NCI-H69 (cell line): ENCODE results near the gene WDR53.
A peak's percentile ranks its signal among the peaks of the same experiment; 100 is the strongest.
"Not testable (repeated sequence)": the region's sequence is repeated elsewhere in the genome, so short reads cannot be mapped to it uniquely, and the experiment has no call there.

Experiments
- DNase-seq: peaks from one replicate; lab custom pipeline; 2025; lab: John Stamatoyannopoulos, UW

Gene WDR53

DNA sequence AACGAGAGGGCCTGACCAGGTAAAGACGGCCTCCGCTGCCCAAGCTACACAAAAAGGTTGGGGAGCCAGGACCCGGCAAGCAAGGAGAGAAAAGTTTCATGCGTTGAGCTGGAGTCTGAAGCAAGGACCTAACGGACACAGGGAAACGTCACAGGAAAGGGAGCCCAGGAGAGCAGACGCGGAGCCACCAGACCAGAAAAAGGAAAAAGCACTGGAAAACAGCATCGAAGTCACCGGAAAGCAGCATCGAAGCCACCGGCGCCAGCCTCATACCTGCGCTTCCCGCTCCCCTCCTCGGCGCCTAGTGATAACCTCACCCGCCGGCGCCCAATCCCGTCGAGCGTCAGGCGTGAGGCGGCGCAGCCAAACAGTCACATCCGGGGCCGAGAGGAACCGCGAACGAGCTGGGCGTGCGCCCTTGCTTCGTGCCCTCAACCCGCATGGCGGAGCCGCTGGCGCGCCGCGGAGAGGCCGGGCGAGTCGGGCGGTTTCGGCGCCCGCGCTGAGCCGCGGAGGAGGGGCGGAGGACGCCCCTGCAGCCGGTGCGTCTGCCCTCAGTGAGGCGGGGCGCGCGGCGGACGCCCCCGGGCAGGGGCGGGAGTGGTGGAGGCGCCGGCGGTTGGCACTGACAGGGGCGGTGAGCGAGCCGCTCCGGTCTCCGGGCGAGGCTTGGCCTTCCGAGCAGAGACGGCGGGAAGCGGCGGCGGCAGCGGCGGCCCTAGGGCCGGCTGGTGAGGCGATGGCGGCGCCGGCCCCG, at the start of gene WDR53, which contains the start of gene FBXO45:
Gene WDR53 (minus strand): TSS at position 309 of the 757 bp plus-strand sequence. CDS start 7,079 bp downstream, outside the sequence.
Gene FBXO45 (plus strand): TSS at position 415 of the 757 bp plus-strand sequence. CDS start 325 bp downstream, at position 740.
- DNase-seq: peak; percentile 99

DNA sequence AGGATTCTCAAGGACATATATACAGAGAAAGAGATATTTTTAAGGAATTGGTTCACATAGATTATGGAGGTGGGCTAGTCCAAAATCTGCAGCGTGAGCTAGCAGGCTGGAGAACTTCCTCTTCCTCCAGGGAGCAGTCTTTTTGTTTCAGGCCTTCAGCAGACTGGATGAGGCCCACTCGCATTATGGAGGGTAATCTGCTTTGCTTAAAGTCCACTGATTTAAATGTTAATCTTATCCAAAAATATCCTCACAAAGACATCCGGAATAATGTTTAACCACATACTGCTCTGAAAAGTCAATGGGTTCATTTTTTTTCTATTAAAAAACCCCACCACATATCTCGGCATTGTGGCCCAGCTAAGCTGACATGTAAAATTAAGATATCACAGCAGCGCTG, 48.9 kb upstream of the WDR53 start:
- DNase-seq: no peak

DNA sequence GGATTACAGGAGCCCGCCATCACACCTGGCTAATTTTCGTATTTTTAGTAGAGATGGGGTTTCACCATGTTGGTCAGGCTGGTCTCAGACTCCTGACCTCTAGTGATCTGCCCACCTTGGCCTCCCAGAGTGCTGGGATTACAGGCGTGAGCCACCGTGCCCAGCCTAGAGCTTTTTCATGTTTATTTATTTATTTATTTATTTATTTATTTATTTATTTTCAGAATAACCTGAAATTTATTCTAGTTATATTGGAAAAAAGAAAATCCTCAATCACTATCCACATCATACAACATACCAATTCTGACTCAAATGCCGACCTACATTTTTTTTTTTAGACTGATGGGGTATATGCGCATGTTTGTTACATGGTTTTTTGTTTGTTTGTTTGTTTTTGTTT, 46.9 kb upstream of the WDR53 start:
- not testable (repeated sequence) for DNase-seq

DNA sequence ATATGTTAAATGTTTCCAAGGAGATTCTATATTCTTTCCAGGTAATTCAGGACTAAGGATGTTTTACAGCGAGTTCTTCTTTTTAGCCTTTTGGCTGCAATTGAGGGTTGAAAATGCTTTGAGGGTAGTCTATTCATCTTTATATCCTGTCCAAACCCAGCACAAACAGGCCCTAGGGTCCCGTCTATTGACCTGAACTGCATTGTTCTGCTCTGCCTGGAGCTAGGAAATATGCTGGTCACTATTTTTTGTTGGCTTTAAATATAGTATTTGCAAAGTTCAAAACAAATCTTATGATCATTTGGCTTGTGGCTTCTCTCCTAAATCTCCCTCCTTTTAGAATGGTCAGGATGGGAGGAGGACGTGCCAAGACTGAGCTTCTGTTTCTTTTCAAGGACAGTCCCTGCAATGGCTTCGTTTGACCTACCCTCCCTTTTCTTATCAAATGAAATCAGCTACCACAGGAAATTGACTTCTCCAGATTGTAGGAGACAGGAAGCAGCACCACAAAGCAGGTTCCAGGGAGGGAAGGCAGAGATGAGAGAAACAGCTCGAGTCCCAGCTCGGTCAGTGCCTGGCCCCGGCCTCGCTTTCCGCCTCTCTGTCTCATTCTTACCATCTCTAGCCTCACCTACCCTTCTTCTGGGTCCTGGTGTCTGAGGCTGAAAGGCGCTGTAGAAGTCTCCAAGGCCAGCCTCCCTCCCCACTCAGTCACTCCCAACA, 43.6 kb upstream of the WDR53 start:
- no peak for DNase-seq

DNA sequence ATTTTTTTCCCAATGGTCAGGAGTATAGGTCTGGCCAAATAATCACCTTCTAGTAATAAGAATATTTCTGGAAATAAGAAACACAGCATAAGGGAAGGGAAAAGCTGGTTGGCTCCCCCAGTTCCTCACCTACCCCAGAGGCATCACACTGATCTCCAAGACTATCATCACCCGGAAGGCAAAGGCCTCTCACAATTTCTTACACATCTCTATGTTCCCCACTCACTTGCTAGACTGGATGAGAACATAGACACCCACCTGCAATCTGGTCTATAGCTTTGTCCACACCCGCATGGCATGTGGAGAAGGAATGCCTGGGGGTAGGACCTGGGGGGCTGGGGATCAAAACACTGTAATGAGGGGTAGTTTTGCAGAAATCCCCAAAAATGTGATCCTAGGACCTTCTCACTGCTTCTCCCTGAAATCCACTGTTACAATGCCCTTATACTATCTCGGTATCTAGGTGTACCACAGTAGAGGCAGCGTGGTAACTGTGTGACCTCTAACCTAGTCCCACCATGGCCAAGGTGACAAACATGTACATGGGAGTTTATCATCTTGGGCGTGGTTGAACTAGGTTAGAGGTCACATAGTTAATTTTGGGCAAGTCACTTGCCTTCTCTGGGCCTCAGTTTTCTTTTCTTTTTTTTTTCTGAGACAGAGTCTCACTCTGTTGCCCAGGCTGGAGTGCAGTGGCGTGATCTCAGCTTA, 41.6 kb upstream of the WDR53 start:
- DNase-seq: no peak

DNA sequence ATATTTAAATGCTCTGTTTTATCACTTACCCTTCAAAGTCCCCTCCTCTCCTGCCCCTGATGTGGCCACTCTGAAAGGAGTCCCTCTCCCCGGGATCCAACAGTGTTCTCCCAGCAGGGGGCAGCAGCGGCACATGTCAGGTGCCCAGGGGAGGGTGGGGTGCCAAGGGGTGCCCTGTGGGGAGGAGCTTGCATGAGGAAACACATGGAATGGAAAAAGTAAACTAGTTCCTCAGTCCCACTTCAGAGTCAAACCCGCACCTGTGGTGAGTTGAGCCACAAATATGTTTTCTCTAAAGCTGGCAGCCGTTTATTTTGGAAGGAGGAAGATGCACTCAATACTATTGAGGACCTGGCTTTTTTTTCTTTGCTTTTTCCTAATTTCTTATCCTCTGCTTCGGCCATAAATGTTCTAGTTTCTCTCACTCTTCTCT, 41.0 kb upstream of the WDR53 start:
- peak; percentile 87 for DNase-seq

DNA sequence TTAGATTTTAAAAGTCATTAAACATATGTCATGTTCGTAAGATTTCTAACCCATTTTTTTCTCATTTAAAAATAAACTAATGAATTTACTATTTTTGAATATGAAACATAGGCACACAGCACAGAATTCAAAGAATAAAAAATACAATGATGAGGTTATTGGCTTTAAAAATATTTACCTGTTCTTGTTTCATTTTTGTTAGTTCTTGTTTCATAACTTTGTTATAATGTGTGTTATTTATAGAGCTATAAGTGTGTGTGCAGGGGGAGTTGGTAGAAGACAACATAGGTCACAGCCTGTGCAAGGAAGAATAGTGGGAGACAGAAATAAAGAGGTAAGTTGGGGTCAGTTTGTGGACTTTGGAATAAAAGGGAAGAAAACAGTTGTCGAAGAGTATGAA, 40.3 kb upstream of the WDR53 start:
- DNase-seq: no peak

DNA sequence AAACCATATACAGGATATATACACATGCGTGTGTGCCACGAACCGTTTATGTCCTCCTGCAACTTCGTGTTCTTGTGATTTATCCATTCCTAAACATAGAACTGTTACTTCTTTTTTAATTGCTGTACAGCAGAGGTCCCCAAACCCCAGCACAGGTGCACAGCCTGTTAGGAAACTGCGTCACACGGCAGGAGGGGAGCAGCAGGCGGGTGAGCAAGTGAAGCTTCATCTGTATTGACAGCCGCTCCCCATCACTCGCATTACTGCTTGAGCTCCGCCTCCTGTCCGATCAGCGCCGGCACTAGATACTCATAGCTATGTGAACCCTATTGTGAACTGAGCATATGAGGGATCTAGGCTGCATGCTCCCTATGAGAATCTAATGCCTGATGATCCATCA, 36.2 kb upstream of the WDR53 start:
- peak; percentile 57 for DNase-seq

DNA sequence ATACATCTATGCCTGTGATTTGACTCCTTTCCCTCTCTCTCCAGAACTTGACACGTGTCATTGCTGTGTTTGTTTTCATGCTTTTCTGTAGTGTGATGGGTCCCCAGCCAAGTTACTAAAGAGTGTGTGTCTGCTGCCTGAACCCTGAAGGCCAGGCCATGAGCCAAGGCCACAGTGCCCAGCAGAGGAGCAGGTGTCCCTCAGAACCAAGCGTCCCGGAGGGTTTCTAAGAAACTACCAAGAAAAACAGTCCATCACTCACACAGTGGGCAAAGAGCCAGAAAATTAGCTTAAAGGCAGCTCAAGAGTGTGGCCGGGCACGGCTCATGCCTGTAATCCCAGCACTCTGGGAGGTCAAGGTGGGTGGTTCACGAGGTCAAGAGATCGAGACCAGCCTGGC, 35.3 kb upstream of the WDR53 start:
- DNase-seq: peak; percentile 10

DNA sequence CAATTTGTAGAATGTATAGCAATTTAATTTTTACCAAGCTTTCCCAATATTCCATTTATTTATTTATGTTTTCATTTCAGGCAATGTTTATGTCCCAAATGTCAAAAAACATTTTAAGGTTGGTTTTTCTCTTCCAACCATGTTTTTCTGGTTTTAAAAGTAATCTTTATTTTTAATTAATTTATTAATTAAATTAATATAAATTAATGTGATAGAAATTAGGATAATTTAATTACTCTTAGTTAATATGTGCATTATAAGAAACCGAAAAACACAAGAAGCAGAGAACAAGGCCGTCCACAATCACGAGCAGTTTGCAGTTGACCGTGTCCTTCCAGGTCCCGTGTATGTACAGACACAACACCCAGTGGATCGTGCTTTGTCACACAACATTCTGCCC, 34.3 kb upstream of the WDR53 start:
- no peak for DNase-seq

DNA sequence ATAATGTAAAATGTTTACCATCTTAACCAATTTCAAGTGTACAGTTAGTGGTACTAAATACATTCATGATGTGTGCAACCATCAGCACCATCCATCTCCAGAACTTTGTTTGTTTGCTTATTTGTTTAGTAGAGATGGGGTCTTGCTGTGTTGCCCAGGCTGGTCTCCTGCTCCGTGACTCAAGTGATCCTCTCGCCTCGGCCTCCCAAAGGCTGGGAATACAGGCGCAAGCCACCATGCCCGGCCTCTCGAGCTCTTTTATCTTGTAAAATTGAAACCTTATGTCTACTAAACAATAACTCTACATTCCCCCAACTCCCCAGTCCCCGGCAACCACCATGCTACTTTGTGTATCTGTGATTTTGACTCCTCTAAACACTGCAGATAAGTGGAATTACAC, 32.0 kb upstream of the WDR53 start:
- DNase-seq: no peak

DNA sequence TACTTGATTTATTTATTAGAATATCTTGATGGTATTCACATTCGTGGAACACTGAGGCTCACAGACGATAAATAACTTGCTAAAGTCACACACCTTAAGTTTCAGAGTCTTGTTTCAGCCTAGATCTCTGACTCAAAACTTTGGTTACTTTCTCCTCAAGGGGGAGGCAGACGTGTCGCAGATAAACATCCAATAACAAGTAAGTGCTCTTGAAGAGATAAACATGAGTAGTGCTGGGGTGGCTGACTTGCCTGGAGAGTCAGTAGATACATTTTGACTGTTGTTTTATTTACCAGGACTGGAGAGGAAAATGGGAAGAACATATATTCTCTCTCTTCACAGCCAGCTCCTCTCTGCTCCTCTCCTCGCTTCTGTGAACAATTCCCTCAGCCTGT, 31.4 kb upstream of the WDR53 start:
- no peak for DNase-seq

DNA sequence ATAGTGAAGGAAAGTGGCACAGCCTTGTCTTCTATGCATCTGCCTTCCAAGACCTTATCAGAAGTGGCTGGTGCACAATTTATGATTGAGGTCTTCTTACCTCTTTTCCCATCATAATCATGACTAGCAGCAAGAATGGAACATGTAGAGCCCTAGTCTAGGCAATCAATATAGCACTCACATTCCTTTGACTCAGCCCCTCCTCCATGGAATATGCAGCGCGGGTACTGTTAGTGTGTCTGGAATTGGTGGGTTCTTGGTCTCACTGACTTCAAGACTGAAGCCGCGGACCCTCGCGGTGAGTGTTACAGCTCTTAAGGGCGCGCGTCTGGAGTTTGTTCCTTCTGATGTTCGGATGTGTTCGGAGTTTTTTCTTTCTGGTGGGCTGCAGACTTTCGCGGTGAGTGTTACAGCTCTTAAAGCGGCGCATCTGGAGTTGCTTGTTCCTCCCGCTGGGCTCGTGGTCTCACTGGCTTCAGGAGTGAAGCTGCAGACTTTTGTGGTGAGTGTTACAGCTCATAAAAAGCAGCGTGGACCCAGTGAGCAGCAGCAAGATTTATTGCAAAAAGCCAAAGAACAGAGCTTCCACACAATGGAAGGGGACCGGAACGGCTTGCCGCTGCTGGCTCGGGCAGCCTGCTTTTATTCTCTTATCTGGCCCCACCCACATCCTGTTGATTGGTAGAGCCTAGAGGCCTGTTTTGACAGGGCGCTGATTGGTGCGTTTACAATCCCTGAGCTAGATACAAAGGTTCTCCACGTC, 29.8 kb upstream of the WDR53 start:
- DNase-seq: peak; percentile 37

DNA sequence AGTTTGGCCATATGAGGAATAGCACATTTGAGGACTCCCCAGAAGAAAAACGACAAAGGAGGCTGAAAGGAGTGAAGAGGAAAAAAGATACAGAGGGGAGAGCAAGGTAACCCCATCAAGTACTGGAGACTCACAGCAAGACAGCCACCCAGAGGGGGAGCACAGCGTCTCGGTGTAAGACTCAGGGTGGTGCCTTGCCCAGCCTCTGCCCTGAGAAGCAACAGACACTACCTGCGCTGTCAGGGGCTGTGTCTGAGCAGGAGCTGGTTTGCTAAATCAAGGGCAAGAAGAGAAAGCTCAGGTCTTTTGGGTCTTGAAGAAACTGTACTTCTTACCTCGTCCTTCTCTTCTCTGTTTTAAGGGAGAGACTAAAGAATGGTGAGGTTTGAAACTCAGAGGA, 28.0 kb upstream of the WDR53 start:
- DNase-seq: peak; percentile 45

DNA sequence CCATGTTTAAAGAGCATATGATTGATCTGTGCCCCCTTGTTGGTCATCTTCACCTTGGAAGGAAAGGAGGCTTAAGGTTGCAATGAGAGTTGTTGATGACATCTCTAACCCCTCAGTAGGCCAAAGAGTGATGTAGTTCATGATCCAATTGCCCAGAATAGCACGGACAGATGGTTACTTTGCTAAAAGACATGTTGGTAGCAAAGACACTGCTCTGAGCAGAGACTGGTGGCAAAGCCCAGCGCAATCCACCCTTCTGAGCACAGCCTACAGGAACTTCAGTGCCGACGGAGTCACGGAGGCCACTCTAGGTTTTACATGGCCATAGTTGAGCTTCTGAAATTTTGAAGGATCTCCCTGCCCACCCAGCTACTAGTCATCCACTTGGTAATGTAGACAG, 21.9 kb upstream of the WDR53 start:
- no peak for DNase-seq

DNA sequence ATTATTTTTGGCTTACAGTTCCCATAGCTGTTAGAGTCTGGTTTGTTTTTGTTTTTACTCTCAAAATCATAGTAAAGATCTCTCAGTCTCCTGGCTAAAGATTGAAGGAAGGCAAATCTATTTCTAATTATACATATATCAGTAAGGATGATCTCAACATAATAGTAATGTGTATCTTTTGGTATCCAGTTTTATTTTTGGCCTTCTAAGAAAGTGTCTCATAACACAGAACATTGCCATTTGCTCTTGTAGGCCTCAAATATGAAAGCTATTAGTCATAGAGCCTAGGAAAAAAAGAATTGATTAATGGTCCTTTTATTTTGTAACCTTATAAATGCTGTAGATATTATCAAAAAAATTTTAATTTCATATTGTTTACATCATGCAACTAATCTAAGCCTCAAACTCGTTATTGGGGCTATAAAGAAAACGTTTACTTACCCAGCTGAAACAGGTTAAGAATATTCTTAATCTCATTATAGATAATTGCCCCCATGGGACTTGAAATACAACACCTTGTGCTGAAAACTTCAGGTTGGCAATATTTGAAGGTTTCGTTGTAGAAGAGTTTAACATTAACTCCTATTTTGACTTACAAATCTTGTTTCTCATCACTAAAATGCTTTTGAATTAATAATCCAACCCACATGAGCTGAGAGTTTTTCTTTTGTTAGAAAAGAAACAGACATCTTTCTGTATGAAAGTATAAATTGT, 16.8 kb upstream of the WDR53 start:
- peak; percentile 39 for DNase-seq

DNA sequence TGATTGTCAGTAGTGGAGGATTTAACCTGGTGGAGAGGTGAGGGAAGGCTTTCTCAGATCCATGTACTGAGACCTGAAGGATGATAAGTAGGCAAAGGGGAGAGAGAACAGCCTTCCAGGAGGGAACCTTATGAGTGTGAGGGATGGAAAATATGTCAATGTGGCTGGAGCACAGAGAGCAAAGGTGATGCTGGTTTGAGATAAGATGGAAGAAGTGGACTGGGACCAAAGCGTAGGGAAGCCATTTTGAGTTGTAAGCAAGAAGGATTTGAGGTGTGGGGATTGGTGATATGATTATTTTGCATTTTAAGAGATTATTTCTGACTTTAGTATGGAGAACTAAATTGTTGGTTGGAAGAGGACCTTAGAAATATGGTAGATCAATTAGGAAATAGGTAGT, 4.0 kb upstream of the WDR53 start:
- no peak for DNase-seq

DNA sequence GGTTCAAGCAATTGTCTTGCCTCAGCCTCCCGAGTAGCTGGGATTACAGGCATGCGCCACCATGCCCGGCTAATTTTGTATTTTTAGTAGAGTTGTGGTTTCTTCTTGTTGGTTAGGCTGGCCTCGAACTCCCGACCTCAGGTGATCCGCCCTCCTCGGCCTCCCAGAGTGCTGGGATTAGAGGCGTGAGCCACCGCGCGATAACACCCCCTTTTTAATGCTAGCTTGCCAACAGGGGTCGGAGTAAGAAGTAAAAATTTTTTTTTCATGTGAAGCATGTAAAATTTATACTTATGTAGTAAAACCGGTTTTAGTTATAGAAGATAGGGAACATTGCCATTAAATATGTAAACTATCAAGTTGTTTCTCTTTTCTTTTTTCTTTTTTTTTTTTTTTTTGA, 2.0 kb upstream of the WDR53 start:
- not testable (repeated sequence) for DNase-seq

DNA sequence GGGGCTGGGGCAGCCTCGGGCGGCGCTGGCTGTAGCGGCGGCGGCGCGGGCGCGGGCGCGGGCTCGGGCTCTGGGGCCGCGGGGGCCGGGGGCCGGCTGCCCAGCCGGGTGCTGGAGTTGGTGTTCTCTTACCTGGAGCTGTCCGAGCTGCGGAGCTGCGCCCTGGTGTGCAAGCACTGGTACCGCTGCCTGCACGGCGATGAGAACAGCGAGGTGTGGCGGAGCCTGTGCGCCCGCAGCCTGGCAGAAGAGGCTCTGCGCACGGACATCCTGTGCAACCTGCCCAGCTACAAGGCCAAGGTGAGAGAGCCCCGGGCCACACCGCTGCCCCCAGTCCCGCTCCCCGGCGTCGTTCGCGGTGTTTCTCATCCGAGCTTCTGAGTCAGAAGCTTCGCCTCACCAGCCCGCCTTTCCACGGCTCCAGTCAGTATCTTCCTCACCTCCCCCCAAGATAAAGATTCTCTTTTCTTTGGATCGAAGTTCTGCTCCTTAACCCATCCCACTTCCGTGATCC, 706 bp upstream of the WDR53 start:
- peak; percentile 69 for DNase-seq

DNA sequence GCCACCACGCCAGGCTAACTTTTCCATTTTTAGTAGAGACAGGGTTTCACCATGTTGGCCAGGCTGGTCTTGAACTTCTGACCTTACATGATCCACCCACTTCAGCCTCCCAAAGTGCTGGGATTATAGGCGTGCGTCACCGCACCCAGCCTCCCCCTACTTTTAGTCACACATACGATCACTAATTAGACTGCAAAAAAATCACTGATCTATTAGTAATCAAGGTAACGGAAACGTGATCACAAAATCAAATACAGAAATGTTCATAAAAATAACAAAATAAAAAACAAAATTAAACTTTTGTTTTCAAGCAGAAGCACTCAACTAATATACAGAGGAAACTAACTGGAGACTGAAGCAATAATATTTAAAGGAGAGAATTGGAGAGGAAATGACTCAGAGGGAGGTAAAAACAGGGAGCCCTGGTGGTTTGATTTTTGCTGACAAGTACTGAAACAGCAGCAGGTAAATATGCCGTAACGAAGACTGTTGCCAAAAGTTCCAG, 4.6 kb downstream of the WDR53 start:
- DNase-seq: no peak

DNA sequence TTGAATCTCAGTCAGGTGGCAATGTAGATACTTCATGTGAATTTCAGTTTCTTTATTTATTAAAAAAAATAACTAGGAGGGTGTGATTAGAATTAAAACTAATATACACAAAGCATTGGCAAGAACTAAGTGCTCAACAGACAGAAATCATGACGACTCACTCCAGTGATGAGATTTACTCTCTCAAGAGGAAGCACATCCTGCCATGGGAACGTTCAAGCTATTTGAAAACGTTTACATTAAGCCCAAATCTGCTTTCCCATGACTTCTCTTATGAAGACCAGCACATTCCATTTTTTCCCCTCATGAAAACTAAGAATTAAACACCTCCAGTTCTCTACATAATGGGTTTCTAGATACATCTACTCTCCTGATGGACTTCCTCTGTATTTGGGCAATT, 8.5 kb downstream of the WDR53 start:
- no peak for DNase-seq
